ENCODE measurements around the gene CTBS.
"Not testable (repeated sequence)": the region's sequence is repeated elsewhere in the genome, so short reads cannot be mapped to it uniquely, and the experiment has no call there.

Gene CTBS

DNA sequence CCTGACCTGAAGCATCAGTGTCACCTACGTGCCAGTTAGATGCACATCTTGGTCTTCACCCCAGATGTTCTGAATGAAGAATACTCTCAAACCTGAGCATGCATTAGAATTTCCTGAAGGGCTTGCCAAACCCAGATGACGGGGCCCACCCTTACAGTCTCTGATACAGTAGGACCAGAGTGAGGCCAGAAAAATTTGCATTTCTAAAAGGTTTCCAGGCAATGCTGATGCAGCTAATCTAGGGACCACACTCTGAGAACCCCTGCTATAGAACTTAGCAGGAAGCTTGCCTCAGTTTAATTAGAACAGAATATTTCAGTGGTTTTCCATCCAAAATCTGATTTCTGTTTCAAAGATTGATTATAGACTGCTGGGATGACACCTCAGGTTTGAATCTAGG is 9.9 kb upstream of the CTBS start:
- DNase-seq, result no peak

DNA sequence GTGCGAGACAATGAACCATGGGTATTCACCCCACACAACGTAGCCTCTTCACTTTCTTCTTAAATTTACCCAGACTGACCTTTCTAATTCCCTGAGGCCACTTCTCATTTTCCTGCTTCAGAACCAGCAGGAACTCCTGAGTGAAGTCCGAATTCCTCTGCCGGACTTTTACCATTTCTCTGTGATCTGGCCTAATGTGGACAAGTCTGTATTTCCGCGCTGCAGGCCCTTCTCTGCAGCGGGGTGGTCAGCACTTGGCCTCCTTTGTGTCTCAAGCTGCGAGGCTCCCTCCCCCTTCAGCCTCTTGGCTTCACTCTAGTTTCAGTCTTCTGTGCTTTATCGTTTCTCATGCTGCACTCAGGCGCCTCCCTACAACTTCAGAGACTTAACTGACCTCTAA is 9.4 kb upstream of the CTBS start:
- DNase-seq, result no peak

DNA sequence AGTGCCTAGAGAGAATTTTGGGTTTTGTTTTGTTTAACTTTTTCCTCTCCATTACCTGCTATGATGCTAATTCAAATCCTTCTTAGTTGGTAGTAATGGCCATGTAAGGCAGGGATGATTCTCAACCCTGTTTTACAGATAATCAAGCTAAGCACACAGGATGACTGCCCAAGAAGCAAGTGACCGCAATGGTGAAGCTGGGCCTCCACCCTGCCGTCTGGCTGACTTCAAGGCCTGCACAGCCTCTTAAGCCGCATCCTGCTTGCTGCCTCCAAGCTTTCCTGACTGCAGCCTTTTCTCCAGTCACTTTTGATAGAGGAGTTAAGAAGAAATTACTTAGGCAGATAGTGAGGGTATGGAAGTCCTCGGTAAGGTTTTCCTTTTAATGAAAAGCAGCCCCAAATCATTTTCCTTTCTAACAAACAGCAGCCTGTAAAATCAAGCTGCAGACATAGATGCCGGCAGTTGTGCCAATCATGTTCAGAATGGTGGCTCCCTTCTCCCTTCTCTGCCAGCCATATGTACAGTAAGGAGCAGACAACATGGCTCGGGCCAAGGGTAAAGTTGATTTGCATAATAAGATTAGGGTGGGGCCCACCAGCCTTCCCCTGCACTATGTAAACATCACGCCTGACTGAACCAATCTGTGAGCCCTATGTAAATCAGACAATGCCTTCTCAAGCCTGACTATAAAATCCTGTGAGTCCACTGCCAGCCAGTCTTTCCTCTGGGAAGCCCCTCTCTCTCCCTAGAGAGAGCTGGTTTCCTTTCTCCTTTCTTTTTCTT is 8.8 kb upstream of the CTBS start:
- DNase-seq, result peak; percentile 80

DNA sequence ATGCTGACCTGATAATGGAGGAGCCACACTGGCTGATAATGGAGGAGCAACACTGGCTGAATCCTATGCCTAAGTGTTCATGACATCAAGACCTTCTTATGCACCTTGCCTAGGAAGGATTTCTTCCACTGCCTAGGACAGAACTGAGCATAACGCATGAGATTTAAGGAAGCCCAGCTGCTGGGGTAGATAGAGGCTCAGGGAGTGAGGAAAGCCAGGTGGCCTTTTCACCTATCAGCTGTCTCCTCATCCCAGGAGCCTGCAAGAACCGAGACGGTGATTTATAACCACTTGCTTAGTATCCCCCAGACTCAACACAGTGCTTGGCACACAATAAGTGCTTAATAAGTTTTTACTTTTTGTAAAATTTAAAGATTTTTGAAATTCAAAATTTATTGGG is 7.4 kb upstream of the CTBS start:
- DNase-seq, result no peak

DNA sequence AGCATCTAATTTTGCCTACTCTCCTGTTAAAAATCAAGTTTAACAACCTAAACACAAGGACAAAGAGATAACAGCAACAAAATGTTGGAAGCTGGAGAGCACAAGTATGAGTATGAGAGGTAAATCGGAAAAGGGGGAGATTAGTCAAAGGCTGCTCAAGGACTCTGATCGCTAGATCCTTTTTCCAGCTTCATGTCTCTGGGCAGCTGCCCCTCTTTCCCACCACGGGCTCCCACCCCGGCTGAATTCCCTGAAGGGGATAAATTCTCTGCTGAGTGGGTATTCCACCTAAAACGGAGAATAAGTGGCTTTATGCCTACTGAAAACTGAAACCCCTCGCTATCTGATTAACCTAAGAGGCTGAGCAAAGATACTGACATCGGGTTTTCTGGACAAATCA is 696 bp upstream of the CTBS start:
- DNase-seq, result no peak

DNA sequence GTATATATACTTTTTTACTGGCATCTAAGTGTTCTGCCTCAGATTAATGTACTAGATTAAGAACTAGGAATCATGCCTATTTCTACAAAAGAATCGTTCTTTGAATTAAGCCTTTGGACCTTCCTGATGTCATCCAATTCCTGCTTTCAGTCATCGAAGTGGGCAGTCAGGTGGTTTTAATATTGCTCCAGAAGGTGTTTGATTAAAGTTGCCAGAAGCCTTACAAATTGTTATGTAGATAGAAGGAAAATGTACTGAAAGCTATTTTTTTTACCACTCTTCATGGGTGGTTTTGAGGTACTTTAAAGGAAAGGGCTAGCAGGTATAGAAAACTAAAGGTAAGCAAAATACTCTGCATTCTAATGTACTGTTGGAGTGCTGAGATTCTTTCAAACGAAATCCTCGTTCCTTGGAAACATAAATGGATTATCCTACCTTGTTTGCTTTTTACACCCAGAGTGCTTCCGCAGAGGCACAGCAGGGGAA is 716 bp downstream of the CTBS start:
- DNase-seq, result no peak

DNA sequence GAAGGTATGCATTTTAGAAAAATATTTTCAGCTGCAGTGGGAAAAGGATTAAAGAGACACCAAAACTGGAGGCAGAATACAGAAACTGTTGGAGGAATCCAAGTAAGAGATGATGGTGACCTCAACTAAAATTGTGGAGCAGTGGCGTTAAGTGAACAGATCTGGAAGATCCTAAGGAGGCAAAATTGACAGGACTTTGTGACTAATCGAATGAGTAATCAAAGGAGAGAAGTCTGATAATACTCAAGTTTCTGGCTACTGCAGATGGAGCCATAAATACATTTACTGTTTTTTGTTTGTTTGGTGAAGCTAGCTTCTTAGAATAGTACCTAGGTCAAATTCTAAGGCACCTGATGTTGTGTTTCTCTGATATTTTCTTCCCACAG is 3.1 kb downstream of the CTBS start:
- DNase-seq, result no peak

DNA sequence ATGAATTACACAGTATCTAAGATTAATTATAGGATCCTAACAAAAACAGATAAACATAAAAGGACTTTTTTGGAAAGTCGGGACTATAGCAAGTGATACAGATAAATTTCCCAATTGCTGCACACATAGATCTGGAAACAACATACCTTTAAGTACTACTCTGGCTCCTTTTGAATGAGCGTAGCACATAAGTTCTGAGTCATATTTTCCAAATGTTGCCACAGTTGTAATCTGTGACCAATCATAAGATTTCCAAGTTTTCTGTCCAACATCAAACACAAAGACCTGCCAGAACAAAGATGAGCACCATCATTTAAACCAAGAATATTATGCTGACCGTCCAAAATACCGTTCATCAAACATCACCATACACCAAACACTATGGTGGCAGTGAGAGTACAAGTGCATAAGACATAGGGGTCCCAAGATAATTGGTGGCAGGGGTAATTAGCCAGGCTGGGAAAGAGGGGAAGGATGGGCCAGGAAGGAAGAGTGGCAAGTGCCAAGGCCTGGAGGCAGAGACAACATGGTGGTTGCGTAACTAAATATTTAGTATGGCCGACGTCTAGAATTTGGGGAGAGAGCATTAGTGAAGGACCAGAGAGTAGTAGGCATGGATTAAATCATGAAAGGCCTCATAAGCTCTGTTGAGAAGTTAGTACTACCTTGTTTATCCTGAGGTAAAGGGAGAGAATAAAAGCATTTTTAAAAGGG is 3.6 kb downstream of the CTBS start:
- DNase-seq, result no peak

DNA sequence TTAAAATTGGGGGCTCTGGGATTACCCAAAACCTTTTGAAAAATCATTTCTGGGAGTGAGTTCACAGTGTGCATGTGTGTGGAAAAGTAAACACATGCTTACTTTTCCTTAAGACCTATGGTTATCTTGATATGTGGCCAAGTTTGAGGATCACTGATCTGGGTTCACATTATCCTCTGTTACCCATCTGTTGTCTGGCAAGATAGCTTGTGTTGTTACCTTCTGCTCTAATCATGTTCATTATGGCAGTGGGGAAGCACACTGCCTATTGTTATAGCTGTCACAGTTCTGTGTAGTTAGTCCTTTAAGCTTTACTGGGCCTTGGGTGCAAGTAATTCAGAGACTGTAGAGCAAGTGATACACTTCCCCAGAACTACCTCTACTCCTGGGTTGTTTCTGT is 5.0 kb downstream of the CTBS start:
- DNase-seq, result no peak

DNA sequence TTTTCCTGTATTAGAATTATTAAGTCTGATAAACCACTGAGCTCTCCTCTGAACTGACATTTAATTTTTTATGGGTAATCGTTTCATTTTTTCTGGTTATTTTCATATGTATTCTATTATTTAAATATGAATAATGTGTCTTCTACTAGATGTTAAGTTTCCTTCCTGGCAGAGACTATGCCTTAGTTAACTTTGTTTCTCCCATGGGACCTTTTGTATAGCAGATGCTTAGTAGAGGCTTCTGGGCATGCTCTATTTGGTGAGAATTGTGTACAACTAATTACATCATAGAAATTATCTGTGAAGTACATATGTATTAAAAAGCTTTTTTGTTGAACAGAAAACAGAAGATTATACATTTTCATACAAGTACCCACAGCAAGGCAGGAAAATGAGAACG is 23.4 kb downstream of the CTBS start:
- no peak for DNase-seq

DNA sequence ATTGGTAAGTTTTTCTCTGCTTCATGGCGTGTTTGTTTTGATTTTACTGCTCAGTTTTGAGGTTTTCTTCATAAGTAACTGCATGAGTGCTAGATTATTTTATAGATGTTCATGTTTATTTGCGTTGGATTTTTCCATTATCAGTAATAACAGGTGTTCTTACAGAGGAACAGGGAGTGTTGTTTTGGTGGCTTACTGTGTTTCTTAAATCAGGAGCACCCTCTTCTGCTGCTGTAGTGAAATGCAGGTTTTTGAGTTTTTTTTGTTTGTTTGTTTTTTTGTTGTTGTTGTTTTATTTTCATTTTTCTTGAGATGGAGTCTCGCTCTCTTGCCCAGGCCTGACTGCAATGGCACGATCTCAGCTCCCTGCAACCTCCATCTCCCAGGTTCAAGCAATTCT is 32.6 kb downstream of the CTBS start:
- no peak for DNase-seq

DNA sequence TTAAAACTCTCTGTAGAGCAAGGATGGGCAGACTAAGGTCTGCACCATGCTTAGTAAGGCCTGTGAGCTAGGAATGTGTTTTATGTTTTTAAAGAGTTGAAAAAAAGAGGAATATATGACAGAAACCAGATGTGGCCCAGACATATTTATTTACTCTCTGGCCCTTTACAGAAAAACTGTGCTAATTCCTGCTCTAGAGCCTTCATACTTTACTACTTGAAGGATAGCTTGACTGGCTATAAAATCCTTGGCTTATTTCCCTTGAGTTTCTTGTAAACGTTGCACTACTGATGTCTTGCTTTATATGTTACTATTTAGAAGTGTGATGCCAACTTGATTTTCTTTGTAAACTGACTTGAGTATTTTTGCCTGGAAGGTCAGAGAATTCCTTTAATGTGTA is 33.5 kb downstream of the CTBS start:
- no peak for DNase-seq

DNA sequence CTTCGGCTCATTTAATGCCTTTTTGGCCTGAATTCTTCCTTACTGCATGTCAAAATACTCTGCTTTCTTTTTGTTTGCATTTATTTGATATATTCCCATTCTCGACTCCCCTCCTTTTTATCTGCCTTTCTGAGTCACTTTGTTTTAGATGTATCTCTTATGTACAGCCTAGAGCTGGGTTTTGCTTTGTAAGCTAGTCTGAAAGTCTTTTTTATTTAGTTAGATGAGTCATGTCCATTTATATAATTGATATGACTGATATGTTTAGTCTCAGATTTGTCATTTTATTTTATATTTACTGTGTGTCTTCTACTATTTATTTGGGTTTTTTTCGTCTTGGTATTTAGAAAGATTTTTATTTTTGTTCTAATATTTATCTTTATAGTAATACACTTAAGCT is 34.3 kb downstream of the CTBS start:
- no peak for DNase-seq

DNA sequence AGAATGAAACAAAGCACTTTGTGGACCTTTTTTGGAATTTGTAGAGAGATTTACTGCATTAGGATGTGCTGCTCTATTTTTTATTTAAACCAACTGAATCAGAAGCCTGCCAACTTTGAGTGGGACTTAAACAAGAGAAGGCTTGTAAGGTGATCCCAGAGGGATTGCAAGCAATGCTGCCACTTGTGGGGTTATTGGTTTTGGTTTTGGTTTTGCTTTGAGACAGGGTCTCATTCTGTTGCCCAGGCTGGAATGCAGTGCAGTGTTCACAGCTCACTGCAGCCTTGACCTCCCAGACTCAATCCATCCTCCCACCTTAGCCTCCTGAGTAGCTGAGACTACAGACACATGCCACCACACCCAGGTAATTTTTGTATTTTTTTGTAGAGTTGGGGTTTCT is 35.6 kb downstream of the CTBS start:
- DNase-seq, result no peak

DNA sequence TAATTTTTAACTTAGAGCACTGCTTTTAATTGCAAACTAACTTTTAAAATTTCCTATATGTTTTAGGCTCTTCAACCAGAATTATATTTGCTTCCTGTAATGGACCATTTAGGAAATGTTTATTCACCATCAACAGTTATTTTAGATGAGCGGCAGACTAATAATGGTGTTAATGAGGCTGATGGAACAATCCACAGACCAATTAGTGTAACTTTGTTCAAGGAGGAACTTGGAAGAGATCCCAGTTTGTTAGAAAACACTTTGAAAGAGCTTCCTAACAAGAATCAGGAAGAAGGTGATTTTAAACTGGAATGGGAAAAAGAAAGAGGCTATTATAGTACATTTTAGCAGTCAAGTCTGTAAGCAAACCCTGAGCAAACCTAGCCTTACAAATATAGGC is 48.5 kb downstream of the CTBS start:
- no peak for DNase-seq

DNA sequence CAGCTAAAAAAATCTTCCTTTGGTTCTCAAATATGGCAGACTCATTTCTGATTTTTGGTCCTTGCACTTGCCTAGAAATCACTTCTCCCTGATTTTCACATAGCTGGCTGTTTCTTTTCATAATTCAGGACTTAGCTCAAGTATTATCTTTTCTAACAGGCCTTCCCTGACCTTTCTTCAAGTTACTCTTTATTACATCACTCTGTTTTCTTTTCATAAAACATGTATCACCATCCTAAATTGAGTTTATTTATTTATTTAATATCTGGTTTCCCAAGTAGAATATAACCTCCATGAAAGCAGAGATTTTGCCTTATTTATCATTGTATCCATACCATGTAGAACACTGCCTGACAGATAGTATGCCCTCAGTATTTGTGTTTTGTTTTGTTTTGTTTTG is 49.6 kb downstream of the CTBS start:
- no peak for DNase-seq

DNA sequence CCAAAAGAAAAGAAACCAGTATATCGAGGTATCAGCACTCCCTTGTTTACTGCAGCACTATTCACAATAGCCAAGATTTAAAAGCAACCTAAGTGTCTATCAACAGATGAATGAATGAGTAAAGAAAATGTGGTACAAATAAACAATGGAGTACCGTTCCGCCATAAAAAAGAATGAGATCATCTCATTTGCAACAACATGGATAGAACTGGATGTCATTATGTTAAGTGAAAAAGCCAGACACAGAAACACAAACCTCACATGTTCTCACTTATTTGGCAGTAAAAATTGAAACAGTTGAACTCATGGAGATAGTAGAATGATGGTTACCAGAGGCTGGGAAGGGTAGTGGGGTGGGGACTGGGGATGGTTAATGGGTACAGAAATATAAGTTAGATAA is 63.6 kb downstream of the CTBS start:
- DNase-seq, result no peak

DNA sequence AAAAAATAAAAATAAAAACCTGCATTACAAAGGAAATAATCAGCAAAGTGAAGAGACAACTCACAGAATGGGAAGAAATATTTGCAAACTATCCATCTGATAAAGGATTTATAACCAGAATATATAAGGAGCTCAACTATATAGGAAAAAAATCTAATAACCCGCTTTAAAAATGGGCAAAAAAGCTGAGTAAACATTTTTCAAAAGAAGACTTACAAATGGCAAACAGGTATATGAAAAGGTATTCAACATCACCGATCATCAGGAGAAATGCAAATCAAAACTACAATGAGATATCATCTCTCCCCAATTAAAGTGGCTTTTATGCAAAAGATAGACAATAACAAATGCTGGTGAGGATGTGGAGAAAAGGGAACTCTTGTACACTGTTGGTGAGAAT is 64.1 kb downstream of the CTBS start:
- no peak for DNase-seq

DNA sequence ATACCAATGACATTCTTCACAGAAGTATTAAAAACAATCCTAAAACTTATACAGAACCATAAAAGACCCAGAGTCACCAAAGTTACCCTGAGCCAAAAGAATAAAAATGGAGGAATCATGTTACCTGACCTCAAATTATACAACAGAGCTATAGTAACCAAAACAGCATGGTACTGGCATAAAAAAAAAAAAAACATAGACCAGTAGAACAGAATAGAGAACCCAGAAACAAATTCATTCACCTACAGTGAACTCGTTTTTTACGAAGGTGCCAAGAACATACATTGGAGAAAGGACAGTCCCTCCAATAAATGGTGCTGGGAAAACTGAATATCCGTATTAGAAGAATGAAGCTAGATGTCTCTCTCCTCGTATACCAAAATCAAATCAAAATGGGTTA is 65.2 kb downstream of the CTBS start:
- no peak for DNase-seq

DNA sequence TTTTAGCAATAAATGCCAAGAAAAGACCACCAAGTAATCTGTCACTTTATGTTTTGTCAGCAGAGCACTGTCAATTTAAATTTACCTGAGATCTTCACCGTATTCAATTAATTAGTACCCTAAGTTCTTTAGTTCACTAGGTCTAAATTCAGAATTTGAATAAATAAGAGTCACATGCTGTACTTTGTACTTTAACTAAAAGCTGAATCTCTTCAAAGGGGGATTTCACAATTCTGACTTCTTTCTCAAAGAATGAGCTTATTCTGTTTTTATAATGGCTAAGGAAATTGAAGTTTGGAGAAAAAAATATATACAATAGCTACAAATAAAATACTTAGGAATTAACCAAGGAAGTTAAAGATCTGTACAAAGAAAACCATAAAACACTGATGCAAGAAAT is 65.7 kb downstream of the CTBS start:
- no peak for DNase-seq

DNA sequence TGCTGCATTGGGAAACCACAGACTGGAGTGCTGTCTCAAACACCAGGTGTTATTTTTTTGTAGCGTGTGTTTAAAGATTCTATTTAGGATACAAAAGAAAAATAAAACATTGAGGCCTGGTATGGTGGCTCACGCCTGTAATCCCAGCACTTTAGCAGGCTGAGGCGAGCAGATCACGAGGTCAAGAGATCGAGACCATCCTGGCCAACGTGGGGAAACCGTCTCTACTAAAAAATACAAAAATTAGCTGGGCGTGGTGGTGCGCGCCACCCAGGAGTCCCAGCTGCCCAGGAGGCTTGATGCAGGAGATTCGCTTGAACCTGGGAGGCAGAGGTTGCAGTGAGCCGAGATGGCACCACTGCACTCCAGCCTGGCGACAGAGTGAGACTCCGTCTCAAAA is 66.4 kb downstream of the CTBS start:
- DNase-seq, result not testable (repeated sequence)

DNA sequence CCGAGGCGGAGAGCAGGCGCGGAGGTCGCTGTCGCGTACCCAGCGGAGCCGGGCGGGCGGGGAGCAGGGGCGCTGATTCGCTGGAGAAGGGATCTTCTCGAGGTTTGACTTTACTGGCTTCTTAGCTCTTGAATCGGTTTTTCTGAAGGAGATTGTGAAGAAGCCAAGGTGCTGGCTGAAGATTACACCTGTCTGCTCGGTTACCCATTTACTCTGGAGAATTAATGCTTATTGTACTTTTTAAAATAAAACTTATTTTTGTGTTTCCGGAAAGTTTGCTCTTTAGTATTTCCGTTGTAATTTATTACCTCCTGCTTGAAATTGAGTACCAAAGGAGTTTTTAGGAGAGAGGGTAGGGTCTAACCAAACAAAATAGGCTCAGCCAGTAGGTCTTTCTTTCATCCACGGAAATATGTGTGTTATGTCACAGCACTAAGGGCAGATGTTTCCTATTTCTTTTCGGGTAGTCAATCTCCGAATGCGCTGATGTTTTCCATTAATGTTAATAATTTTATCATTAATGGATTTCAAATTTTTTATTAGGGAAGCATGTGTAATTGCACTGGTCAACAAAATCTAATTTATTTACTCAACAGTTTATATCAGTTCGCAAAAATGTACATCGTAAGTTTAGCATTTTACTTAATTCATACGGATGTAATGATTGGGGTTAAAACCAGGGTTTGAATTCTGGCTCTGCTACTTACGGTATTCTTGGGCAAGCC is 67.3 kb downstream of the CTBS start:
- no peak for DNase-seq

DNA sequence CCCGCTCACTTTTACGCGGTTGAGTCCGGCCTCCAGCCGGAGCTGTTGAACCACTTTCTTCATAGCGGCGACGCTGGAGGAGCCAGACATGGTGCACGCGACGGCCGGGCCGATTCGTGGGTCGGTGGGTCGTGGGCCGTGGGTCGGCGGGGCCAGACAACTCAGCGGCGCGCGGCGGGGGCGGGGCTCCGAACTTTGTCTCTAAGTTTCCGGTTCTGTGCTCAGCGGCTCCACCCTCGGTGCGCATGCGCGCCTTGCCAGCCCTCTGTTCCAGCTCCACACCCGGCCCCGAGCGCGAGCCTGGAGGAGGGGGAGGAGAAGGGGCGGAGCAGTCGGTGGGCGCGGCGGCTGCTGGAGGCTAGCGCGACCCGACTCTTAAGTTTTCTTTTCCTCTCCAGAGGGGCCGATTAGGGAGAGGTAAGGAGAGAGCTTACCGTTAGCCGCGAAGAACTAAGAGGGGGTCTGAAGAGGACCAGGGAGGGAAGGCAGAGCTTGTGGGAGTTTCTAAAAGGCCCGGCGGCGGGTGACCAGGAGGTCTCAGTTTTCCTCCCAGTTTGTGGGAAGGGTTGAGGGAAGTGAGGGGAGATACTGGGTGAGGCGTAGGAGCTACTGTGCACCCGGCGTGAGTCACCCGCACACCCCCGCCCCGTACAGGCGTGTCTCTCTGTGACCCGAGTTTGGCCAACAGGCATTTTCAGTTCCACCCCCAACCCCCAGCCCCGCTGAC is 68.1 kb downstream of the CTBS start, which contains the start of the genes GNG5 and SPATA1:
GNG5 (minus strand) TSS at position 580 of the 727 bp plus-strand sequence; CDS start at position 90, 490 bp downstream.
SPATA1 (plus strand) TSS at position 385 of the 727 bp plus-strand sequence. CDS start 9,974 bp downstream, outside the sequence.
- DNase-seq, result peak; percentile 77
